Measurements from ENCODE around the gene CCL2.

GRCh38 chr17:34300652-34301370 lies 45.7 kb downstream of the CCL2 start:
- no peak for TF ChIP-seq EZH2phosphoT487 (IDR thresholded peaks at IDR 0.05; ENCODE audit: insufficient read depth, low read depth)
- TF ChIP-seq EZH2 (IDR thresholded peaks at IDR 0.05; ENCODE audit: insufficient read depth, poor library complexity, severe bottlenecking) = no peak

Measured in GM23248 (cell line).